Islet of Langerhans (tissue), 1 donor: ENCODE results near the gene TENM3.

Source experiments
- FAIRE-seq: peaks from one replicate; lab custom pipeline; 2011; peaks lifted over from hg19 to GRCh38; lab: Jason Lieb, UNC

TENM3 gene

DNA sequence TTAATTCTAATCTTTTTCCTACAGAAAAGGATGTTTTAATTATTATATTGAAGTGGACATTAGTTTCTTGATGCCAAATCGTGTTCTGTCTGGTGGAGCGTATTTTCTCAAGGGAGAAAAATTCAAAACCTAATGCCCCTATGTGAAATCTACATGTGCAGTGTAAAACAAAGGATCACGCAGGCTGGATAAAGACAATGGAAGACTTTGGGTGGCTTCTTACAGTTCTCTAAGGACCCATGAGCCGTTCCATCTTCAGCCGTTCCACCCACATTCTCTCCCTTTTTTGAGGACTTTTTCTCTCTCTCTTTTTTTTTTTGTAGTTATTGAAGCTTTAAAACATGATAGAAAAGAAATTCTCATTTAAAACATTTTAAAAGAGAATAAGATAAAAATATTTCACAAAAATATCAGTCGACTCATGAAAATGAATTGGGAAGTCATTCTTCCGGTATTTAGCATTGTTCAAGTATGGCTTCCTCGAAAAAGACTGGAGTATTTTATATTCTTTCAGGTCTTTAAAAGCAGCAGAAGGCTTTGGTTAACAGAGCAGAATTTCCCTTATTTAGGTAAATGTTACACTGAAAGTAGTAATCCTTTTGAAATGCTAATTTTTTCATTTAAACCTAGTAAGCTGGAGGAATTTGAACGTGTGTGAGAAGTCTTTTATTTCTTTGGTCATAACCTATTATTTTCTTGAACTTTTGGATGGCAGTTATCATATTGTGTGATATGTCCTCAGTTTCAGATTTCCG, 11.0 kb downstream of the TENM3 start:
- no peak for FAIRE-seq

- FAIRE-seq: no peak
Measured at GRCh38 chr4:182255441-182256190, 12.4 kb downstream of the TENM3 start.

DNA sequence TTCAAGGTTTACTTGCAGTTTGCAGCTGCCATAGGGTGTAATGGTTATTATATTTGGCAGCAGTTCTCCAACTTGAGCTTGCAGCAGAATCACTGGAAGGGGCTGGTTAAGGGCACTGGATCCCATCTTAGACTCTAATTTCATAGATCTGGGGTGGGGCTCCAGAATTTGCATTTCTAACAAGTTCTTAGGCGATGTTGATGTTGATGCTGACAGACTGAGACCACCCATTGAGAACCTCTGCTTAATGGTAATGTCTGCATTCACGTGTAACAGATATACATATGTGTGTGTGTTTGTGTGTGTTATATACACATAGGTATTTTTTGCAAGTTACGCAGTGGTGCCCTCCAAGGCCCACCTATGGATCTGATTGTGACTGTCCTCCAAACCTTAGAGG, 13.8 kb downstream of the TENM3 start:
- FAIRE-seq: no peak

GRCh38 chr4:182257503-182257902, 14.3 kb downstream of the TENM3 start:
- FAIRE-seq: no peak

DNA sequence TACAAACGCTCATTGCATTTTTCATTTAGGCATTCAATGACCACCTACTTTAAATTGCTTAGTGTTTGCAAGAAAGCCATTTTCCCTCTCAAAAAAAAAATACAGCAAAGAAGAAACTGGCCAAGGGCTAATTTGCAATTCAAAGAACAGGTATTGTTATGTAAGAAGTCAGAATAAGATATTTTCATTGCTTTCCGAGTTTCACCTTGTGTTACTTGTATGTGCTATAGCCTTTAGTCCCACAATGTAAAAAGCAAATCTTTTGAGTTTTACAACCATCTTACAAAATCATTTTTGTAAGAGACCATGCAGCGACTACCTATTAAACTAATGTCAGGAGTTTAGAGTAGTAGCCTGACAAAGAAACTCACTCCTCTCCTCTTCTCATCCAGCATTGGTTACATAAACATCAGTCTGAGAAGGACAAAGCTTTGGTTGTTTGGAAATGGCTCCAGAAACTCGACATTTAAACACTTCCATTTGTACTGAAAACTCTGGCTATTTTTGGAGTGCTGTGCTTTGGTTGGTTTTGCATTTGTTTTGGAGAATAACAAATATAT, 15.3 kb downstream of the TENM3 start:
- FAIRE-seq: no peak

- FAIRE-seq: no peak
Measured at GRCh38 chr4:182261651-182262223, 18.5 kb downstream of the TENM3 start.

GRCh38 chr4:182263562-182263961, 20.4 kb downstream of the TENM3 start:
- no peak for FAIRE-seq

- no peak for FAIRE-seq
Measured at GRCh38 chr4:182264139-182264752, 21.0 kb downstream of the TENM3 start.

DNA sequence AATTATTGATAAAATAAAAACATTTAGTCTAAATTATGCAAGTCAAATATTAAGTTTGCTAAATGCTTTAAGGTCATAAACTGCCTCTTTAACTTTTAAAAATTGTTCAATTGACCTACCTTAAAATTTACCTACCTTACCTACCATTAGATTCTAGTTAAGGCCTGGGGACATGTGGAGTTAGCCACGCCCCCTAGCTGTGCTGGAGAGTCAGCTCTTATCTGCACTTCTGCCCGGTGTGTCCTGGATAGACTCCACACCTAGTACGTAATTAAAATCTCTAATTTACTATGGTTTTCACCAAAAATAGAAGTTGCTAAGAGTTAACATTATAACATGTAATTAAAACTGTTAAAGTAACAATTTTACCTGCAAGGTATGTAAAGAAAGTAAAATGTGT, 22.7 kb downstream of the TENM3 start:
- no peak for FAIRE-seq

DNA sequence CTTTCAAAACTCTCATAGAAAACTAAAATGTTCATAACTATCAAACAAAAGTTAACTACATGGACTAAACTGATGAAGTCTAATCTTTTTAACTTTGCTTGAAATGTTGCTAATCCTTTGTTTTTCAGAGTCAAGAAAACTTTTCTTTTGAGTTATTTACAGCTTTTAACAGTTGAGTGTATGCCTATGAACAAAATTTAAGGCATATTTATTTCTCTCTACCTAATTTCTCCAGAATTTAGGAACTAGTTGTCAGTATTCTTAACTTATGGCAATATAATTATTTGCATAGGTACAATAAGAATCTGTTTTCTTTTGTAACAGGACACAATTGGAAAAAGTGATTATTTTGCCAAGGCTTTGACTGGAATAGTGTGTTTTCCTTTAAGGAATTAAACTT, 23.8 kb downstream of the TENM3 start:
- FAIRE-seq: no peak

- no peak for FAIRE-seq
Measured at GRCh38 chr4:182268966-182269365, 25.8 kb downstream of the TENM3 start.

GRCh38 chr4:182271731-182272130, 28.5 kb downstream of the TENM3 start:
- no peak for FAIRE-seq

GRCh38 chr4:182272151-182272550, 28.9 kb downstream of the TENM3 start:
- FAIRE-seq: no peak

GRCh38 chr4:182273191-182273935, 30.2 kb downstream of the TENM3 start:
- FAIRE-seq: no peak

DNA sequence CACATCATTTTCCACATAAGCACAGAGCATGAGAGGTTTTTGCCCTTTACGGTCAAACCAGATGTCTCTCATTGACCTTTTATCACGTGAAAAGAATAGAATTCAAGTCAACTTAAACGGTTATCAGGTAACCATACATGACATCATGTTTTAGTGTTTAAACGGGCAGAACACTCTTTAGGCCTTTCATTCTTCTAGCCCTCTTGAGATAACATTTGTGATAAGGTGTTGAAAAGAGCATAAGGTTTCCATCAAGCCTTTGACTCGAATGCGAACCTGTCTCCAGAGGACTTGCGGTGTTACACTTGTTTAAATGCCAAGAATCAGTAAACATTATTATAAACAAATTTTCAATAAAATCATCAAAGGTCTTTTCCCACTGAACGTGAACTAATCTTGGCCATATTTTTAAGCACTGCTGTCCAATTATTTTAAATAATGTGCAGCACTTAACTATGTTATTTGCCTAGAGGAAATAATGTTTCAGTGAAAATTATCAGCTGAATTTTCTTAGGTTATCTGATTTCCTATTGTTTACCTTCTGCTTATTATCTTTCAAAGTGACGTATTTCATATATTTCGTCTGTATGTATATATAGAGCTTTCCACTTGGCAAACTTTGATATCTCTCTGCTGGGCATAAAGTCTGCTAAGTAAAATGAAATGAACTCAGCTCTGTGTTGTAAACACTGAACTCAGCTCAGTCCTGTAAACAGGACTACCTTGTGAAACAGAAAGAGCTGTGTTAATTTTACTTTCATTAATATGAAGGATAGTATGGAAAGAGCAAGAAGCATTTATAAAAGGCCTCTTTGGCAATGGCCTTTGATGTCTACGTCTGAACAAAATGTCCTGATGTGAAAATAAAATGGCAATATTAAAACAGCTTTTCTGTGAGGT, 33.3 kb downstream of the TENM3 start:
- FAIRE-seq: no peak

- FAIRE-seq: no peak
Measured at GRCh38 chr4:182277377-182277776, 34.2 kb downstream of the TENM3 start.

- FAIRE-seq: no peak
Measured at GRCh38 chr4:182278729-182279128, 35.5 kb downstream of the TENM3 start.

DNA sequence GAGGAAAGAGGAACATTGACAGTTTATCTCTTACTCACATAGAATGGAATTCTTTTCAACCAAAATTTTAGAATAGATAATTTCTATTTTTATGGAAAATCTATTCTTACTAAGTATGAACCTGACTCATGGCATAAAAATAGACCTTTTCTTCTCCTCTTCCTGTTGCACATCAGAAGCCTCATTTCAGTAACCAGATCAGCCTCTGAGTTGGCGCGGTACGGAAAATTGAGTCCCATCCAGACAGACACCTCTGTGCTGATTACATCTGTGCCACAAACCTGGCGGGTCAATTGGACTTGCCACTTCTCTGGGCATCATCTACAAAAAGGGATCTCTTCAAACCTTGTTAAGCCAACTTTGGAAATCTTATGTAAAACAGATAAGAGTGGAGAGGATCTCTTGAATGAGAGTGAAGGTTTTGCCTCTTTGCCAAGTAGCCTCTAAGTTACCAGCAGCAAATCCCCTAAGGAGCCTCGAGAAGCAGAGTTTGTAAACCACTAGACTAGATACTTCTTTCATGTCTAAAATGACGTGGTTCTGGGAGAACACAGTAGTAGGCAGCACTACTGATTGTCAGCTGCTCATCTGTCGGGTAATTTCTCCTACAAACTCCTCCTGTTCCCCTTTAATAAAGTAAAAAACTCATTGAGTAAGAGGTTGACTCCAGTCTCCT, 37.4 kb downstream of the TENM3 start:
- no peak for FAIRE-seq

DNA sequence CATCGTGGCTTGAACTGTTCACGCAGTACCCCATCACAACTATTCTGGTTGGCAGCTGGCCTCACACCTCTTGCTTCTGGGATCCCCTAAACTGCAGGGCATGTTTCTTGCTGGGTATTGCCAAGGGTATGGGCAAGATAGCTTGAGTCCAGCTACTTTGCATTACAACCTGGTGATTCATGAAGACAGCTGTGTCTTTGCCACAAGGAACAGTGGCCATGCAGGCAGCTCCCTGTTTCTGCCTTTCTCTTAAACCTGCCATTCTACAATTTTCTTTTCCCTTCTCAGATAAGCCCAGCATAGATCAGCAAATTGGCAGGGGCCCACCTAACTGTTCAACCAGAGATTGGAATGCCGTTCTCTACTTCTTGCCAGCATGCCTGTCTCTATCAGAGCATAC, 42.8 kb downstream of the TENM3 start:
- no peak for FAIRE-seq

- no peak for FAIRE-seq
Measured at GRCh38 chr4:182286931-182287330, 43.7 kb downstream of the TENM3 start.
